GM12878 (cell line): ENCODE data around the gene TDRD9. TPM values are rescaled to one million over a fixed set of nuclear protein-coding genes. Genes with fewer than 3 reads are reported as not detected.

Source experiments
- ATAC-seq: fragments of 200-7000 bp; cut with Tn5 transposase; 3 replicates; pipeline ENCODE4 v1.9.1; 2020; ENCODE audit warnings: mild to moderate bottlenecking, moderate library complexity
- BruUV-seq: library from RNA; stranded (reverse); fragments of 400-500 nt; replicated peaks from 2 replicates; lab custom pipeline; 2021; lab: Mats Ljungman, UMichigan
- CTCF ChIA-PET: fragments of 300-600 bp; sonication (Branson Sonifier 250); formaldehyde crosslinking; extraction: SDS; loops from one replicate; lab custom pipeline; 2021; ENCODE audit warnings: inconsistent platforms; lab: Yijun Ruan, JAX
- POLR2A ChIA-PET: fragments of 350-600 bp; formaldehyde crosslinking; extraction: SDS; loops from one replicate; lab custom pipeline; 2021; ENCODE audit warnings: inconsistent platforms; lab: Charles Lee
- RAD21 ChIA-PET: fragments of 300-600 bp; sonication (Branson Sonifier 250); formaldehyde crosslinking; loops from one replicate; lab custom pipeline; 2023; ENCODE audit warnings: antibody characterized with exemption; ENCODE audit not compliant: unreplicated experiment; lab: Charles Lee
- SMC1A ChIA-PET: fragments of 300-600 bp; sonication (Branson Sonifier 250); formaldehyde crosslinking; loops from one replicate; lab custom pipeline; 2023; ENCODE audit not compliant: unreplicated experiment, uncharacterized antibody; lab: Charles Lee
- DNase-seq: peaks from one replicate; pipeline ENCODE4 v3.0.0-alpha.2; 2011; ENCODE audit warnings: low read depth, low spot score
- FAIRE-seq: peaks from 3 replicates; lab custom pipeline; 2011; peaks lifted over from hg19 to GRCh38; lab: Jason Lieb, UNC
- H2AFZ ChIP-seq: 2 replicates; pipeline ENCODE4 v1.6.0; 2011; ENCODE audit warnings: low read depth, low read length, control low read depth; ENCODE audit not compliant: control insufficient read depth
- H3K27ac ChIP-seq: 2 replicates; pipeline ENCODE4 v1.5.1; 2011; ENCODE audit warnings: control low read depth; ENCODE audit not compliant: control insufficient read depth, insufficient read depth
- H3K27me3 ChIP-seq, 2 experiments: replicated peaks in 1 of 2; 2 replicates each; pipeline versions ENCODE4 v1.6.0 to v1.6.1; 2011; ENCODE audit warnings: low read length in 1 of 2; ENCODE audit not compliant: control insufficient read depth in 2 of 2, insufficient read depth in 2 of 2
- H3K36me3 ChIP-seq, 2 experiments: 2 replicates each; pipeline ENCODE4 v1.5.1; 2011; ENCODE audit warnings: low read length in 1 of 2; ENCODE audit not compliant: control insufficient read depth in 2 of 2, insufficient read depth in 2 of 2
- H3K4me1 ChIP-seq: 2 replicates; pipeline ENCODE4 v1.6.1; 2011; ENCODE audit warnings: mild to moderate bottlenecking, low read length, moderate library complexity, mixed read lengths; ENCODE audit not compliant: control insufficient read depth, insufficient read depth
- H3K4me2 ChIP-seq: 2 replicates; pipeline ENCODE4 v1.6.0; 2011; ENCODE audit warnings: control low read depth; ENCODE audit not compliant: control insufficient read depth, insufficient read depth
- H3K4me3 ChIP-seq: fragments of 200-600 bp; sonication (generic); 2 replicates; pipeline ENCODE4 v1.5.1; 2016
- H3K79me2 ChIP-seq: 2 replicates; pipeline ENCODE4 v1.6.0; 2011; ENCODE audit warnings: low read length; ENCODE audit not compliant: control insufficient read depth, insufficient read depth
- H3K9ac ChIP-seq: 2 replicates; pipeline ENCODE4 v1.8.0; 2011; ENCODE audit warnings: low read length, control low read depth, mixed read lengths; ENCODE audit not compliant: control insufficient read depth, insufficient read depth
- H3K9me3 ChIP-seq: replicated peaks from 3 replicates; pipeline ENCODE4 v1.5.1; 2011; ENCODE audit warnings: mild to moderate bottlenecking, low read length; ENCODE audit not compliant: control insufficient read depth, insufficient read depth
- H4K20me1 ChIP-seq: 2 replicates; pipeline ENCODE4 v1.6.0; 2011; ENCODE audit not compliant: control insufficient read depth, insufficient read depth
- CHD4 ChIP-seq: fragments of 200-600 bp; sonication (generic); IDR thresholded peaks from 2 replicates; pipeline ENCODE4 v1.6.1; 2016; ENCODE audit warnings: mild to moderate bottlenecking
- ETV6 ChIP-seq, 2 experiments: fragments of 450-650 bp in 1 of 2; IDR thresholded peaks in 1 of 2; conservative IDR thresholded peaks in 1 of 2; 2 replicates each; pipeline ENCODE4 v1.6.1; 2014; ENCODE audit warnings: antibody characterized with exemption in 1 of 2, borderline replicate concordance in 1 of 2, low read depth in 1 of 2, mild to moderate bottlenecking in 1 of 2, moderate library complexity in 1 of 2
- IKZF1 ChIP-seq: fragments of 450-650 bp; conservative IDR thresholded peaks from 2 replicates; pipeline ENCODE4 v1.6.1; 2017; ENCODE audit warnings: antibody characterized with exemption, mild to moderate bottlenecking
- NBN ChIP-seq: fragments of 450-650 bp; IDR thresholded peaks from 2 replicates; pipeline ENCODE4 v1.6.1; 2016
- NFXL1 ChIP-seq: fragments of 450-650 bp; IDR thresholded peaks from 2 replicates; pipeline ENCODE4 v1.6.1; 2017; ENCODE audit warnings: antibody characterized with exemption, mild to moderate bottlenecking, borderline replicate concordance
- SIX5 ChIP-seq: IDR thresholded peaks from 2 replicates; pipeline ENCODE4 v1.6.1; 2011; ENCODE audit warnings: mild to moderate bottlenecking, low read depth, low read length, moderate library complexity; ENCODE audit not compliant: severe bottlenecking
- ZSCAN29 ChIP-seq: fragments of 450-650 bp; IDR thresholded peaks from 2 replicates; pipeline ENCODE4 v1.6.1; 2017; ENCODE audit warnings: mild to moderate bottlenecking, moderate library complexity
- WGBS: methylation state at CpG from one replicate; pipeline ENCODE4 v1.1.6; 2016; ENCODE audit warnings: low lambda C conversion rate; ENCODE audit not compliant: insufficient replicate concordance, insufficient coverage; ENCODE audit errors: missing lambda C conversion rate; 5-methylcytosine and 5-hydroxymethylcytosine counted together
- in situ Hi-C: fragments of 300-500 bp; cut with MboI; formaldehyde crosslinking; loops from 9 replicates; pipeline ENCODE4 v1.14.3; 2018; ENCODE audit warnings: mixed read lengths
- intact Hi-C: fragments of 100-400 bp; cut with micrococcal nuclease; formaldehyde crosslinking; loops from one replicate; pipeline ENCODE4 v1.14.2; 2022; ENCODE audit not compliant: unreplicated experiment
- polyA plus RNA-seq, 11 experiments: library from polyadenylated mRNA; depleted of rRNA in 4 of 11; unstranded in 6 of 11; stranded (reverse) in 5 of 11; fragments of >200 nt; fragmentation: Nextera tagmentation in 4 of 11; fragmentation: Illumina TruSeq in 1 of 11; extraction: Ambion mirVana in 4 of 11; extraction: Trizol in 1 of 11; gene quantifications; 1 replicate in 1 of 11; 2 replicates in 10 of 11; pipeline versions ENCODE4 v1.2.1 to v1.2.3, GENCODE V29; 2011 to 2016; ENCODE audit warnings: inconsistent platforms in 2 of 11, missing spikeins in 2 of 11, low read depth in 1 of 11
- total RNA-seq, 4 experiments: library from RNA; depleted of rRNA in 3 of 4; stranded (reverse); fragments of >200 nt in 3 of 4; fragmentation: Illumina TruSeq in 1 of 4; extraction: Trizol in 1 of 4; gene quantifications; 2 replicates each; pipeline versions ENCODE4 v1.2.1 to v1.2.3, GENCODE V29; 2013 to 2021

The TDRD9 gene
- total and polyA plus RNA-seq, 10 of the 15 experiments (the other 5 are each of a cell fraction or from before 2014, with no cell fraction given), result 0.12 TPM; not detected in 9

DNA sequence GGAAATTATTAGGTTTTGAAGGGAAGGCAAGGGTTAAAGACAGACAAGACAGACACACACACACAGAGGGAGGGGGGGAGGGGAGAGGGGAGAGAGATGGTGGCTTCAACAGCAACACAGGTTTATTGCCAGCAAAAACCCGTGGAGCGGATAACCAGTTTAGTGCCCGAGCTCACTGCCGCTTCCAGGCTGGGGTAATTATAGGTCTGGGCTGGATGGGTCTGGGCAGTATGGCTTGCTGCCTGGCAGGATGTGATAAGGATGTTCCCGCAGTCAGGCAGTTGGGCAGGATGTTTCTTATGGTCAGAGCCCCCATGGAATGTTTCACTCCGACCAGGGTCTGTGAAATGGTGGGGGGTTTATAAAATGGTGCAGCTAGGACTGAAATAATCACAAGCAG lies 4.4 kb upstream of the TDRD9 start:
- no peaks in the 10 kb centered on the region for H3K4me1 ChIP-seq
- FAIRE-seq (no peak), DNase-seq (no peak), ATAC-seq (no peak)
- RAD21 ChIA-PET, result no interaction called here
- H3K4me3 ChIP-seq, result no peak overlapping the region
- no peaks in the 10 kb centered on the region for H3K9me3 ChIP-seq
- no peaks in the 10 kb centered on the region for H3K27me3 ChIP-seq
- no peak overlapping the region for H3K4me2 ChIP-seq
- POLR2A ChIA-PET, result no interaction called here
- SMC1A ChIA-PET, result no interaction called here
- in situ Hi-C loops, result no loop called here
- no peaks in the 10 kb centered on the region; a peak in 1 of 4 replicates for H3K36me3 ChIP-seq
- no peak overlapping the region for H2AFZ ChIP-seq
- peaks cover 22% of the 10 kb centered on the region for H3K79me2 ChIP-seq
- H4K20me1 ChIP-seq, result no peaks in the 10 kb centered on the region
- CTCF ChIA-PET, result interaction anchor here (1.2 to 1.6 kb wide), 2 partner anchors 11 to 51 kb away, joined by 3 to 5 read pairs; no protein-coding TSS in a partner anchor
- no peak overlapping the region for H3K9ac ChIP-seq
- BruUV-seq, result no TSS peak
- WGBS, result 29% methylated on average over 6 of the region's 6 CpGs
- no peak for TF ChIP-seq CHD4
- H3K27ac ChIP-seq, result no peak overlapping the region
- intact Hi-C loops, result no loop called here

DNA sequence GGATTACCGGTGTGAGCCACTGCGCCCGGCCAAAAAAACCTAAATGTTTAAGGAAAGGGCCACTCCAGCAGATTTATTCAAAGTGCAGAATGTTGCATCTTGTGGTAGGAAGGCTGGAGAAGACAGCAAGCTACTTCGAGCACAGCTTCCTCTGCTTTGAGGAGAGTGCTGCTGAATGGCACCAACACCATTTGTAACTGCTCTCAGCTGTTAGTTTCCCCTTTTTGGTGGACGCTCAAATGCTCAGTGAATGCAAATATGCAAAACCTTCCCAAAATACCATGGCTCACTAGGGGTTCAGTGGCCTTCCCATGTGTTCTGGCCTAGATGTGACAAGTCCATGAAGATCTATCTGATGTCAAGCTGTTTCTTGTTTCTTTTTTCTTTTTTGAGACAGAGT lies 2.9 kb upstream of the TDRD9 start:
- ChIA-PET SMC1A (no interaction called here), RAD21 (interaction anchor here (1.0 kb wide), 1 partner anchor 368 kb away, joined by 3 read pairs; no protein-coding TSS in a partner anchor), POLR2A (interaction anchor here (0.6 kb wide), 1 partner anchor 21 kb away, joined by 3 read pairs; no protein-coding TSS in a partner anchor), CTCF (interaction anchor here (1.6 kb wide), 2 partner anchors 15 to 117 kb away, joined by 4 to 8 read pairs; no protein-coding TSS in a partner anchor)
- H2AFZ ChIP-seq, result no peak overlapping the region
- no peak overlapping the region for H3K4me2 ChIP-seq
- TF ChIP-seq SIX5 (no peak), ETV6 (conservative IDR thresholded peaks at IDR 0.05 in 1 of 2, IDR thresholded peaks at IDR 0.05 in 1 of 2; ENCODE audit: borderline replicate concordance in 1 of 2, low read depth in 1 of 2) (no peak), NFXL1 (no peak), NBN (no peak), ZSCAN29 (no peak), IKZF1 (no peak)
- no peaks in the 10 kb centered on the region for H3K27me3 ChIP-seq
- BruUV-seq, result no TSS peak
- WGBS, result 15% methylated on average over 5 of the region's 5 CpGs
- no peak overlapping the region for H3K4me3 ChIP-seq
- H3K9me3 ChIP-seq, result no peaks in the 10 kb centered on the region
- H3K36me3 ChIP-seq, result no peaks in the 10 kb centered on the region
- no peak for FAIRE-seq
- no peaks in the 10 kb centered on the region for H3K4me1 ChIP-seq
- no peak overlapping the region for H3K27ac ChIP-seq
- DNase-seq, result no peak
- H3K9ac ChIP-seq, result no peak overlapping the region
- H3K79me2 ChIP-seq, result peaks cover 11% of the 10 kb centered on the region
- no peaks in the 10 kb centered on the region for H4K20me1 ChIP-seq
- in situ Hi-C loops (no loop called here), intact Hi-C loops (no loop called here)
- no peak for ATAC-seq
